PFSK-1 (cell line): ENCODE data around the gene RPAP3.

Experiments used
- FOXP2 ChIP-seq: optimal IDR thresholded peaks from 2 replicates; pipeline ENCODE3; 2011; ENCODE audit warnings: borderline replicate concordance, control low read depth, inconsistent platforms; ENCODE audit not compliant: insufficient read depth; ENCODE audit errors: extremely low read length, extremely low read depth
- POLR2AphosphoS5 ChIP-seq: IDR thresholded peaks from 2 replicates; pipeline ENCODE4 v1.6.1; 2012; ENCODE audit warnings: low read depth, mild to moderate bottlenecking, control low read depth, low read length, moderate library complexity
- SIN3A ChIP-seq: IDR thresholded peaks from 2 replicates; pipeline ENCODE4 v1.6.1; 2012; ENCODE audit warnings: mild to moderate bottlenecking, low read length, moderate library complexity, borderline replicate concordance; ENCODE audit not compliant: insufficient read depth
- TAF1 ChIP-seq: IDR thresholded peaks from 2 replicates; pipeline ENCODE4 v1.6.1; 2012; ENCODE audit warnings: low read length, control low read depth, borderline replicate concordance; ENCODE audit not compliant: insufficient read depth
- TF ChIP-seq, protein P1 (sequence below), 2 experiments: IDR thresholded peaks; 2 replicates each; pipeline versions ENCODE4 v1.6.1 to v1.8.0; 2011 to 2012; ENCODE audit warnings: low read depth in 2 of 2, low read length in 2 of 2, control low read depth in 1 of 2, inconsistent platforms in 1 of 2, mild to moderate bottlenecking in 1 of 2, moderate library complexity in 1 of 2; ENCODE audit not compliant: insufficient read depth in 1 of 2

The RPAP3 gene

DNA sequence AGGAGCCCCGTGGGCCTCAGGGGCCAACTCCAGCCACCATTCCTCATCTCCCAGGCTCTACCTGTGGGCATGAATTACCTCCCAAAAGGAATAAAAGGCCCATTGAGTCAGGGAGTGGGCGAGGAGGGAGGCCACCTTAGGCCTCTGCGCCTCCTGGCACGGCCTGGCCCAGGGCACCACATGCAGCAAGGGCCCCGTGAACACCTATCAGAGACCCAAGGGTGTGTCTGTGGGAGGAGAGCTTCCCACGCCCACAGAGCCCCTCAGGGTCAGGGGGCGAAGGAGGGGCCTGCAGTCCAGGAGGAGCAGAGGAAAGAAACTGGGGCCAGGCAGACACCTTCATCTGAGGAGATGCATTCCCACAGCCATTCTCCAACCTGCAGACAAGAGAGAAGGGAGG lies 40.7 kb upstream of the RPAP3 start:
- no peak for TF ChIP-seq POLR2AphosphoS5

DNA sequence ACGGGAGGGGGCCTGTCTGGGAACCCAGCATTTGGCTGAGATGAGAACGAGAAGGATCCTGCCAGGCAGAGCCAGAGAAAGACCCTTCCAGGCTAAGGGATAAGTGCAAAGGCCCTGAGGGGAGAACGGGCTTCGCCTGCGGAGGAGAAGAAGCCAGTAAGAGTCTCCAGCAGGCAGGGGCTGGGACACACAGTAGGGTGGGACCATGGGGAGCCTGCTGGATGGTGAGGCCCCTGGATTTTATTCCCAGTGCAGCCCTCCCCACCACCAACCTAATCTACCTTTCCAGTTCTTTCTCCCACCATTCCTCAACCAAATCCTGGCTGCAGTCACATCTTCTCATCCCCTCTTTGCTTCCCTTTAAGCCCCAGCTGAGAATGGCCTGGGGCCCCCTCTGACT lies 40.2 kb upstream of the RPAP3 start:
- no peak for TF ChIP-seq TAF1
- TF ChIP-seq FOXP2 = no peak
- TF ChIP-seq SIN3A = no peak
- no peak for TF ChIP-seq POLR2AphosphoS5
- TF ChIP-seq, protein P1, sequence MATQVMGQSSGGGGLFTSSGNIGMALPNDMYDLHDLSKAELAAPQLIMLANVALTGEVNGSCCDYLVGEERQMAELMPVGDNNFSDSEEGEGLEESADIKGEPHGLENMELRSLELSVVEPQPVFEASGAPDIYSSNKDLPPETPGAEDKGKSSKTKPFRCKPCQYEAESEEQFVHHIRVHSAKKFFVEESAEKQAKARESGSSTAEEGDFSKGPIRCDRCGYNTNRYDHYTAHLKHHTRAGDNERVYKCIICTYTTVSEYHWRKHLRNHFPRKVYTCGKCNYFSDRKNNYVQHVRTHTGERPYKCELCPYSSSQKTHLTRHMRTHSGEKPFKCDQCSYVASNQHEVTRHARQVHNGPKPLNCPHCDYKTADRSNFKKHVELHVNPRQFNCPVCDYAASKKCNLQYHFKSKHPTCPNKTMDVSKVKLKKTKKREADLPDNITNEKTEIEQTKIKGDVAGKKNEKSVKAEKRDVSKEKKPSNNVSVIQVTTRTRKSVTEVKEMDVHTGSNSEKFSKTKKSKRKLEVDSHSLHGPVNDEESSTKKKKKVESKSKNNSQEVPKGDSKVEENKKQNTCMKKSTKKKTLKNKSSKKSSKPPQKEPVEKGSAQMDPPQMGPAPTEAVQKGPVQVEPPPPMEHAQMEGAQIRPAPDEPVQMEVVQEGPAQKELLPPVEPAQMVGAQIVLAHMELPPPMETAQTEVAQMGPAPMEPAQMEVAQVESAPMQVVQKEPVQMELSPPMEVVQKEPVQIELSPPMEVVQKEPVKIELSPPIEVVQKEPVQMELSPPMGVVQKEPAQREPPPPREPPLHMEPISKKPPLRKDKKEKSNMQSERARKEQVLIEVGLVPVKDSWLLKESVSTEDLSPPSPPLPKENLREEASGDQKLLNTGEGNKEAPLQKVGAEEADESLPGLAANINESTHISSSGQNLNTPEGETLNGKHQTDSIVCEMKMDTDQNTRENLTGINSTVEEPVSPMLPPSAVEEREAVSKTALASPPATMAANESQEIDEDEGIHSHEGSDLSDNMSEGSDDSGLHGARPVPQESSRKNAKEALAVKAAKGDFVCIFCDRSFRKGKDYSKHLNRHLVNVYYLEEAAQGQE (IDR thresholded peaks at IDR 0.05; ENCODE audit: insufficient read depth in 1 of 2, low read depth in 2 of 2, low read length in 2 of 2) = no peak

DNA sequence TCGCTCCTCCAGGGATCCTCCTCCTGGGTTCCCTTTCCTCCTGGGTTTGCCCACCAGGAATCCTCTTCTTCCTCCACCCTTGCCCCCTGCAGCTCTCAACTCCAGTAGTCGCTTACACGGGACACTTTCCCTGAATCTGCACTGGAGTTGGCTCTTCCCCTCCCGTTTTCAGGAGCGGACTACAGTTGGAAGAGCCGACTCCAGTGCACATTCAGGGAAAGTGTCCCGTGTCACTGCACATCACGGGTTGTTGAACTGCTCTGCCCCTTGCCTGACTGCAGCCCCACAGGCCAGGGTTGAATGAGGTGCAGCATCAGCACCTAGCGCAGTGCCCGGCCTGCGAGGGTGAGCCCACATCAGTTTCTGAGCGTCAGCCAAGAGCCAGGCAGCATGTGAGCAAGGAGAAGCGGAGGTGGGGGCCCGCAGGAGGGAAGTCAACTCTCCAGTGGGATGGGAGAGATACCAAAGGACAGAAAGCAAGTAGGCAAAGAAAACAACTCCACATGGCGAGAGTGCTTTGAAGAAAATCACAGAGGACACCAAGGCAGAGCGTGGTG lies 39.7 kb upstream of the RPAP3 start:
- TF ChIP-seq FOXP2 = no peak
- TF ChIP-seq SIN3A = no peak
- no peak for TF ChIP-seq POLR2AphosphoS5
- TF ChIP-seq, protein P1 (IDR thresholded peaks at IDR 0.05; ENCODE audit: insufficient read depth in 1 of 2, low read depth in 2 of 2, low read length in 2 of 2) = no peak

DNA sequence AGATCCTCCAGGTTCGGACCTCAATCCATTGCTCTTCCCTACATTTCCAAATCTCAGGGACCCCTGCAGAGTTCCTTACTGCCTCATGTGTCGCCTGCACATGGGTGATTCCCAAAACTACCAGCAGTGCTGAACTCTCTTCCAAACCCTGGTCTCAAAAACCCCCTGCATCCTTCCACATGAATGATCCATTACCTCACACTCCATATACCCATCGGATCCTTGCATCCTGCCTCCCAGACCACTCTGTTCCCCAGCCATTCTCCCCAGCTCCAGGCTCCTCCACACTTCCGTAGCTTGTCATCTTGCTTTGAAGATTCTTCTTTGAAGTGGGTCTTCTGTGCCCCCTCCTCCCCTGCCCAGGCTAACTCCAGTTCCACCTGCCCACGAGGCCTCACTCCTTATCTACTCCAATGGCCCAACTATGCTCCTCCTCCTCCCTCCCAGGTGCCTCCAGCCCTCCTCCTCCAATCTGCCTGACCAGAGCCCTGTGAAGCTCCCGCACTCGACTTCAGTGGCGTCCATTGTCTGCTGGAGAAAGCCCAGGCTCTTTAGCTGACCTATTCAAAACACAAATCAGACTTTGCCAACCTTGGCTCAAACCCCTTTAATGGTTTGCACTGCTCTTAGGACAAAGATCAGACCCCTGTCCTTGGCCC lies 39.1 kb upstream of the RPAP3 start:
- no peak for TF ChIP-seq POLR2AphosphoS5
- no peak for TF ChIP-seq SIN3A
- TF ChIP-seq FOXP2 = no peak
- TF ChIP-seq, protein P1 (IDR thresholded peaks at IDR 0.05; ENCODE audit: insufficient read depth in 1 of 2, low read depth in 2 of 2, low read length in 2 of 2) = no peak
- TF ChIP-seq TAF1 = no peak

DNA sequence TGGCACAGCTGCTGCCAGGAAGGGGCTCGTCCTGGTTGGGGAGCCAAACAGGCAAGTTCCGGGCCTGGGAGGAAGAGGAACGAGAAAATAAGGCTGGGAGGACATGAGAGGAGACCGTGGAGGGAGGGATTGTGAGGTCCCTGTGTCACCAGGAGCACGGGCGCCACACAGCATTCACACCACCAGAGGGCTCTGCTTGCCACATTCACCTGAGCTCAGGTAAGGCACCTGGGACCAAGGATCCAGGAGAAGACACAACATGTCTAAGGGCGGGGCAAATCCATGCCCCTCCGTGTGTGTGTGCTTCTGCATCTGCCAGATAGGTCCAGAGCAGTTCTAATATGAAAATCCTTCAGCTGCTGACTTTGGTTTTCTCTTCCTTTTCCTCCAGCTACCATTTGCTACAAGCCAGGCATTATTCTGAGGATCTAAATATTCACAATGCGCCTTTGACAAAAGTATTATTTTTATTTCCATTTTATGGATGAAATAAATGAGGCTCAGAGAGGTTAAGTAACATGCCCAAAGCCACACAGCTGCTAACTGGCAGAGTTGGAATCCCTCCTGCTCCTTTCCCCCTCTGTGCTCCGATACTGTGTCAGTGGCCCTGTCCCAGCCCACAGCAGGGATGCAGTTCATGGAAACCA lies 38.3 kb upstream of the RPAP3 start:
- TF ChIP-seq TAF1 (no peak), SIN3A (no peak), POLR2AphosphoS5 (no peak), FOXP2 (no peak)
- TF ChIP-seq, protein P1 (IDR thresholded peaks at IDR 0.05; ENCODE audit: insufficient read depth in 1 of 2, low read depth in 2 of 2, low read length in 2 of 2) = no peak
